ENCODE results near the gene ZER1.

GRCh38 chr9:128818099-128818838, 46.5 kb upstream of the ZER1 start, which contains the start of gene ENDOG:
- peak; percentile 63 for TF ChIP-seq CTCF (IDR thresholded peaks at IDR 0.05)
- TF ChIP-seq EZH2 (IDR thresholded peaks at IDR 0.05), result no peak
- no peak for TF ChIP-seq EZH2phosphoT487 (IDR thresholded peaks at IDR 0.05)

All from neural progenitor cell (in vitro differentiated cells).